K562 (cell line): Measurements from ENCODE around the gene OOSP3. TPM values are rescaled to one million over a fixed set of nuclear protein-coding genes. Genes with fewer than 3 reads are reported as not detected.

ENCODE experiments used
- ATAC-seq: fragments of 200-7000 bp; cut with Tn5 transposase; 3 replicates; pipeline ENCODE4 v1.9.1; 2020; ENCODE audit warnings: moderate library complexity
- BruUV-seq: library from RNA; stranded (reverse); fragments of 400-500 nt; replicated peaks from 2 replicates; lab custom pipeline; 2021; lab: Mats Ljungman, UMichigan
- CTCF ChIA-PET: fragments of 300-600 bp; formaldehyde crosslinking; extraction: SDS; loops from one replicate; lab custom pipeline; 2021; ENCODE audit warnings: low intra/inter-chr PET ratio; lab: Yijun Ruan, JAX
- POLR2A ChIA-PET: fragments of 300-600, 350-650 bp; sonication (Branson Sonifier 250); formaldehyde crosslinking; extraction: SDS; loops from one replicate; lab custom pipeline; 2021; ENCODE audit warnings: antibody characterized with exemption, inconsistent platforms; lab: Yijun Ruan, JAX
- DNase-seq, 4 experiments: peaks; one replicate each; pipeline versions ENCODE4 v3.0.0 to v3.0.0-alpha.2; 2011 to 2018; ENCODE audit warnings: low spot score in 3 of 4, mixed read lengths in 3 of 4; ENCODE audit errors: extremely low read depth in 1 of 4
- FAIRE-seq: peaks from 2 replicates; lab custom pipeline; 2011; peaks lifted over from hg19 to GRCh38; lab: Jason Lieb, UNC
- H2AFZ ChIP-seq: 2 replicates; pipeline ENCODE4 v1.6.0; 2011; ENCODE audit warnings: low read depth, low read length, control low read depth, inconsistent platforms
- H3K27ac ChIP-seq: fragments of 200-600 bp; 3 replicates; pipeline ENCODE4 v1.8.0; 2011; ENCODE audit warnings: low read depth, mild to moderate bottlenecking, control low read depth, inconsistent platforms, low read length, moderate library complexity, mixed read lengths; ENCODE audit errors: extremely low read depth
- H3K27me3 ChIP-seq, 2 experiments: fragments of 300-600 bp in 1 of 2; 2 replicates in 1 of 2; 3 replicates in 1 of 2; pipeline versions ENCODE4 v1.6.0 to v1.8.0; 2011; ENCODE audit warnings: inconsistent platforms in 2 of 2, low read length in 2 of 2, mild to moderate bottlenecking in 1 of 2, mixed read lengths in 1 of 2, moderate library complexity in 1 of 2; ENCODE audit not compliant: control insufficient read depth in 2 of 2, insufficient read depth in 2 of 2
- H3K36me3 ChIP-seq: fragments of 300-600 bp; 3 replicates; pipeline ENCODE4 v1.8.0; 2011; ENCODE audit warnings: mild to moderate bottlenecking, low read length, inconsistent platforms; ENCODE audit not compliant: control insufficient read depth, insufficient read depth
- H3K4me1 ChIP-seq, 2 experiments: fragments of 200-600 bp in 1 of 2; replicated peaks in 1 of 2; 2 replicates in 1 of 2; 3 replicates in 1 of 2; pipeline versions ENCODE4 v1.5.1 to v1.8.0; 2011; ENCODE audit warnings: inconsistent platforms in 2 of 2, low read length in 2 of 2, mild to moderate bottlenecking in 1 of 2, mixed read lengths in 1 of 2, moderate library complexity in 1 of 2; ENCODE audit not compliant: control insufficient read depth in 2 of 2, insufficient read depth in 2 of 2
- H3K4me2 ChIP-seq: 2 replicates; pipeline ENCODE4 v1.6.1; 2011; ENCODE audit warnings: low read length, control low read depth, inconsistent platforms, mixed read lengths; ENCODE audit not compliant: insufficient read depth
- H3K4me3 ChIP-seq: fragments of 200-600 bp; sonication (generic), shearing (Covaris generic); 2 replicates; pipeline ENCODE4 v1.5.1; 2016; ENCODE audit warnings: control low read depth, inconsistent platforms
- H3K79me2 ChIP-seq: fragments of 200-600 bp; 3 replicates; pipeline ENCODE4 v1.8.0; 2011; ENCODE audit warnings: low read length, inconsistent platforms; ENCODE audit not compliant: control insufficient read depth, insufficient read depth
- H3K9ac ChIP-seq, 2 experiments: 2 replicates each; pipeline versions ENCODE4 v1.6.0 to v1.6.1; 2011; ENCODE audit warnings: low read depth in 2 of 2, low read length in 2 of 2, control low read depth in 1 of 2, inconsistent platforms in 1 of 2, mild to moderate bottlenecking in 1 of 2, mixed read lengths in 1 of 2; ENCODE audit not compliant: insufficient read depth in 1 of 2
- H3K9me1 ChIP-seq: one replicate; pipeline ENCODE4 v1.6.0; 2011; ENCODE audit warnings: inconsistent platforms, mild to moderate bottlenecking, low read length, moderate library complexity; ENCODE audit not compliant: control insufficient read depth, insufficient read depth
- H3K9me3 ChIP-seq: replicated peaks from 2 replicates; pipeline ENCODE4 v1.5.1; 2011; ENCODE audit warnings: low read depth, low read length, inconsistent platforms; ENCODE audit not compliant: control insufficient read depth, insufficient read depth
- H4K20me1 ChIP-seq: replicated peaks from 2 replicates; pipeline ENCODE4 v1.6.1; 2011; ENCODE audit warnings: low read length, inconsistent platforms, mixed read lengths; ENCODE audit not compliant: control insufficient read depth, insufficient read depth
- BRF1 ChIP-seq: IDR thresholded peaks from 3 replicates; pipeline ENCODE4 v1.6.1; 2011; ENCODE audit warnings: borderline replicate concordance, mild to moderate bottlenecking; ENCODE audit not compliant: insufficient read length; ENCODE audit errors: extremely low read depth
- HDGF ChIP-seq: fragments of 450-650 bp; IDR thresholded peaks from 2 replicates; pipeline ENCODE4 v1.6.1; 2016
- KDM4B ChIP-seq, 2 experiments: fragments of 450-650 bp in 1 of 2; sonication (generic) in 1 of 2; IDR thresholded peaks; 2 replicates each; pipeline ENCODE4 v1.6.1; 2016 to 2017; ENCODE audit warnings: borderline replicate concordance in 2 of 2, antibody characterized with exemption in 1 of 2, low read depth in 1 of 2, mild to moderate bottlenecking in 1 of 2
- MAFF ChIP-seq: IDR thresholded peaks from 2 replicates; pipeline ENCODE4 v1.6.1; 2012; ENCODE audit warnings: low read length, improper control_type of control experiment
- RCOR1 ChIP-seq, 2 experiments: IDR thresholded peaks; 2 replicates each; pipeline ENCODE4 v1.6.1; 2012; ENCODE audit warnings: low read depth in 2 of 2, low read length in 2 of 2, borderline replicate concordance in 1 of 2, improper control_type of control experiment in 1 of 2
- SRSF1 ChIP-seq: fragments of 200-400 bp; formaldehyde crosslinking; IDR thresholded peaks from 2 replicates; pipeline ENCODE4 v1.6.1; 2017; ENCODE audit warnings: mild to moderate bottlenecking, low read depth, low read length, moderate library complexity
- TCF7 ChIP-seq: sonication (generic); IDR thresholded peaks from 2 replicates; pipeline ENCODE4 v1.6.1; 2016; ENCODE audit warnings: antibody characterized with exemption, borderline replicate concordance
- ZNF282 ChIP-seq: sonication (generic); formaldehyde crosslinking; IDR thresholded peaks from 2 replicates; pipeline ENCODE4 v1.8.1; 2023; ENCODE audit warnings: missing genetic modification reagents
- ZNF668 ChIP-seq: fragments of 250-450 bp; sonication (Bioruptor Pico); IDR thresholded peaks from 2 replicates; pipeline ENCODE4 v1.8.0; 2022; ENCODE audit warnings: mild to moderate bottlenecking, inconsistent platforms
- in situ Hi-C: fragments of 300-500 bp; cut with MboI; formaldehyde crosslinking; loops from 4 replicates; pipeline ENCODE4 v1.15.0; 2018; ENCODE audit warnings: inconsistent platforms, mixed read lengths
- intact Hi-C: fragments of 100-400 bp; cut with micrococcal nuclease; formaldehyde crosslinking; loops from 2 replicates; pipeline ENCODE4 v1.14.2; 2022
- polyA plus RNA-seq, 8 experiments: library from polyadenylated mRNA; depleted of rRNA in 4 of 8; stranded (reverse) in 5 of 8; unstranded in 3 of 8; fragments of >200 nt; fragmentation: Nextera tagmentation in 2 of 8; fragmentation: Illumina TruSeq in 1 of 8; extraction: Ambion mirVana in 2 of 8; extraction: Trizol in 1 of 8; gene quantifications; 2 replicates each; pipeline versions ENCODE4 v1.2.1 to v1.2.3, GENCODE V29; 2011 to 2014; ENCODE audit warnings: inconsistent platforms in 1 of 8, missing spikeins in 1 of 8
- total RNA-seq, 7 experiments: library from RNA; depleted of rRNA in 6 of 7; stranded (reverse); fragments of >200 nt in 6 of 7; fragmentation: Illumina TruSeq in 2 of 7; extraction: Trizol in 2 of 7; gene quantifications; 2 replicates each; pipeline versions ENCODE4 v1.2.1 to v1.2.3, GENCODE V29; 2011 to 2021; ENCODE audit warnings: low replicate concordance in 1 of 7
- TF ChIP-seq, protein P1 (sequence below): fragments of 450-650 bp; IDR thresholded peaks from 2 replicates; pipeline ENCODE4 v1.6.1; 2016; ENCODE audit warnings: antibody characterized with exemption
- TF ChIP-seq, protein P2 (sequence below): sonication (generic); formaldehyde crosslinking; IDR thresholded peaks from 2 replicates; pipeline ENCODE4 v1.4.0; 2020; ENCODE audit warnings: mild to moderate bottlenecking, missing genetic modification reagents
- TF ChIP-seq, protein P3 (sequence below): fragments of 250-450 bp; sonication (Bioruptor Pico); IDR thresholded peaks from 2 replicates; pipeline ENCODE4 v1.8.0; 2022; ENCODE audit warnings: moderate library complexity, mild to moderate bottlenecking, inconsistent platforms
- TF ChIP-seq, protein P4 (sequence below): fragments of 250-450 bp; sonication (Bioruptor Pico); IDR thresholded peaks from 2 replicates; pipeline ENCODE4 v1.5.0; 2021

The OOSP3 gene
- total and polyA plus RNA-seq, 9 of the 15 experiments (the other 6 are each of a cell fraction or from before 2014, with no cell fraction given) = 0.09 to 0.32 (median 0.15) TPM; not detected in 6

DNA sequence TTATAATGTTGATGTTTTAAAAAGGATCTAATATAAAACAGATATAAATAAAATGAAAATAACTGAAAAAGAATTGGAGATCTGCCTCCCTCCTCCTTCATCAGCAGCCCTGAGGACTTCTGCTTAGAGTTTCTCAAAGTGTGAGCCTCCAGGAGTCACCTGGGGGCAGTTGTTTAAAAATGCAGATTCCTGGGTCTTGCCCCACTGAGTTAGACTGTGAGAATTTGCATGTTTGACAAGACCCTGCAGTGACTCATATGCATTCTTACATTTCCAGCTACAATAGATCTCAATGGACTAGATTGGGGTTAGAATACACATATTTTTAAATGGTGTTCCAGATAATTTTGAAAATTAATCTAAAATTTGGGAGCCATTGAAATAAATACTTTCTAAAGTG lies 798 bp upstream of the OOSP3 start:
- H3K36me3 ChIP-seq = no peaks in the 10 kb centered on the region
- ATAC-seq = no peak
- ChIA-PET CTCF (no interaction called here), POLR2A (no interaction called here)
- no peak overlapping the region for H3K4me2 ChIP-seq
- H4K20me1 ChIP-seq = no peaks in the 10 kb centered on the region
- no peaks in the 10 kb centered on the region for H3K79me2 ChIP-seq
- no peak overlapping the region for H2AFZ ChIP-seq
- no peak overlapping the region for H3K4me3 ChIP-seq
- no peaks in the 10 kb centered on the region; a peak in 1 of 5 replicates for H3K4me1 ChIP-seq
- no peak overlapping the region for H3K9ac ChIP-seq
- no peak for FAIRE-seq
- no TSS peak for BruUV-seq
- no peaks in the 10 kb centered on the region for H3K9me3 ChIP-seq
- intact Hi-C loops = no loop called here
- TF ChIP-seq SRSF1 (no peak), BRF1 (no peak), KDM4B (IDR thresholded peaks at IDR 0.05; ENCODE audit: borderline replicate concordance in 2 of 2, low read depth in 1 of 2) (no peak), MAFF (no peak), HDGF (no peak), RCOR1 (IDR thresholded peaks at IDR 0.05; ENCODE audit: borderline replicate concordance in 1 of 2, low read depth in 2 of 2, low read length in 2 of 2) (no peak), ZNF668 (CRISPR knock-in tag) (no peak), TCF7 (no peak), ZNF282 (no peak)
- TF ChIP-seq, protein P1, sequence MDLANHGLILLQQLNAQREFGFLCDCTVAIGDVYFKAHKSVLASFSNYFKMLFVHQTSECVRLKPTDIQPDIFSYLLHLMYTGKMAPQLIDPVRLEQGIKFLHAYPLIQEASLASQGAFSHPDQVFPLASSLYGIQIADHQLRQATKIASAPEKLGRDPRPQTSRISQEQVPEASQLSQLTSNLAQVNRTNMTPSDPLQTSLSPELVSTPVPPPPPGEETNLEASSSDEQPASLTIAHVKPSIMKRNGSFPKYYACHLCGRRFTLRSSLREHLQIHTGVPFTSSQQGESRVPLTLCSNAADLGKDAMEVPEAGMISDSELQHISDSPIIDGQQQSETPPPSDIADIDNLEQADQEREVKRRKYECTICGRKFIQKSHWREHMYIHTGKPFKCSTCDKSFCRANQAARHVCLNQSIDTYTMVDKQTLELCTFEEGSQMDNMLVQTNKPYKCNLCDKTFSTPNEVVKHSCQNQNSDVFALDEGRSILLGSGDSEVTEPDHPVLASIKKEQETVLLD = no peak
- TF ChIP-seq, protein P2, sequence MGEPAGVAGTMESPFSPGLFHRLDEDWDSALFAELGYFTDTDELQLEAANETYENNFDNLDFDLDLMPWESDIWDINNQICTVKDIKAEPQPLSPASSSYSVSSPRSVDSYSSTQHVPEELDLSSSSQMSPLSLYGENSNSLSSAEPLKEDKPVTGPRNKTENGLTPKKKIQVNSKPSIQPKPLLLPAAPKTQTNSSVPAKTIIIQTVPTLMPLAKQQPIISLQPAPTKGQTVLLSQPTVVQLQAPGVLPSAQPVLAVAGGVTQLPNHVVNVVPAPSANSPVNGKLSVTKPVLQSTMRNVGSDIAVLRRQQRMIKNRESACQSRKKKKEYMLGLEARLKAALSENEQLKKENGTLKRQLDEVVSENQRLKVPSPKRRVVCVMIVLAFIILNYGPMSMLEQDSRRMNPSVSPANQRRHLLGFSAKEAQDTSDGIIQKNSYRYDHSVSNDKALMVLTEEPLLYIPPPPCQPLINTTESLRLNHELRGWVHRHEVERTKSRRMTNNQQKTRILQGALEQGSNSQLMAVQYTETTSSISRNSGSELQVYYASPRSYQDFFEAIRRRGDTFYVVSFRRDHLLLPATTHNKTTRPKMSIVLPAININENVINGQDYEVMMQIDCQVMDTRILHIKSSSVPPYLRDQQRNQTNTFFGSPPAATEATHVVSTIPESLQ = no peak
- TF ChIP-seq, protein P3, sequence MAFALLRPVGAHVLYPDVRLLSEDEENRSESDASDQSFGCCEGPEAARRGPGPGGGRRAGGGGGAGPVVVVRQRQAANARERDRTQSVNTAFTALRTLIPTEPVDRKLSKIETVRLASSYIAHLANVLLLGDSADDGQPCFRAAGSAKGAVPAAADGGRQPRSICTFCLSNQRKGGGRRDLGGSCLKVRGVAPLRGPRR (CRISPR knock-in tag) = no peak
- TF ChIP-seq, protein P4, sequence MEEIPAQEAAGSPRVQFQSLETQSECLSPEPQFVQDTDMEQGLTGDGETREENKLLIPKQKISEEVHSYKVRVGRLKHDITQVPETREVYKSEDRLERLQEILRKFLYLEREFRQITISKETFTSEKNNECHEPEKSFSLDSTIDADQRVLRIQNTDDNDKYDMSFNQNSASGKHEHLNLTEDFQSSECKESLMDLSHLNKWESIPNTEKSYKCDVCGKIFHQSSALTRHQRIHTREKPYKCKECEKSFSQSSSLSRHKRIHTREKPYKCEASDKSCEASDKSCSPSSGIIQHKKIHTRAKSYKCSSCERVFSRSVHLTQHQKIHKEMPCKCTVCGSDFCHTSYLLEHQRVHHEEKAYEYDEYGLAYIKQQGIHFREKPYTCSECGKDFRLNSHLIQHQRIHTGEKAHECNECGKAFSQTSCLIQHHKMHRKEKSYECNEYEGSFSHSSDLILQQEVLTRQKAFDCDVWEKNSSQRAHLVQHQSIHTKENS (CRISPR knock-in tag) = no peak
- DNase-seq = no peak
- H3K9me1 ChIP-seq = no peaks in the 10 kb centered on the region
- in situ Hi-C loops = no loop called here
- no peaks in the 10 kb centered on the region for H3K27me3 ChIP-seq
- no peak overlapping the region for H3K27ac ChIP-seq
